ENCODE measurements around the gene COA8. TPM values are rescaled to one million over a fixed set of nuclear protein-coding genes. Genes with fewer than 3 reads are reported as not detected.

The COA8 gene
- total and polyA plus RNA-seq, 9 of the 15 experiments (the other 6 are each of a cell fraction or from before 2014, with no cell fraction given): 5.0 to 35.3 (median 25.7) TPM

DNA sequence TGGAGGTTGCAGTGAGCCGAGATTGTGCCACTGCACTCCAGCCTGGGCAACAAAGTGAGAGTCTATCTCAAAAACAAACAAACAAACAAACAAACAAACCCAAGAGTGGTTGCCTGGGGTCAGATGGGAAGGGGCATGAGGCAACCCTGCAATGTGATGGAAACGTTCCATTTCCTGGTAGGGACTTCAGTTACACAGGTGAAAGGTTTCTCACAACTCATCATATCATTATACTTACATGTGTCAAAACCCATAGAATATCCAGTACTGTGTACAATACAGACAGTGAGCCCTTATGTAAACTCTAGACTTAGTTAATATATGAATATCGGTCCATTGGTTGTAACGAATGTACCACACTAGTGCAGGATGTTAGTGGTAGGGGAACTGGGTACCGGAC lies 59.1 kb downstream of the COA8 start (continued):
- TF ChIP-seq, protein P1, sequence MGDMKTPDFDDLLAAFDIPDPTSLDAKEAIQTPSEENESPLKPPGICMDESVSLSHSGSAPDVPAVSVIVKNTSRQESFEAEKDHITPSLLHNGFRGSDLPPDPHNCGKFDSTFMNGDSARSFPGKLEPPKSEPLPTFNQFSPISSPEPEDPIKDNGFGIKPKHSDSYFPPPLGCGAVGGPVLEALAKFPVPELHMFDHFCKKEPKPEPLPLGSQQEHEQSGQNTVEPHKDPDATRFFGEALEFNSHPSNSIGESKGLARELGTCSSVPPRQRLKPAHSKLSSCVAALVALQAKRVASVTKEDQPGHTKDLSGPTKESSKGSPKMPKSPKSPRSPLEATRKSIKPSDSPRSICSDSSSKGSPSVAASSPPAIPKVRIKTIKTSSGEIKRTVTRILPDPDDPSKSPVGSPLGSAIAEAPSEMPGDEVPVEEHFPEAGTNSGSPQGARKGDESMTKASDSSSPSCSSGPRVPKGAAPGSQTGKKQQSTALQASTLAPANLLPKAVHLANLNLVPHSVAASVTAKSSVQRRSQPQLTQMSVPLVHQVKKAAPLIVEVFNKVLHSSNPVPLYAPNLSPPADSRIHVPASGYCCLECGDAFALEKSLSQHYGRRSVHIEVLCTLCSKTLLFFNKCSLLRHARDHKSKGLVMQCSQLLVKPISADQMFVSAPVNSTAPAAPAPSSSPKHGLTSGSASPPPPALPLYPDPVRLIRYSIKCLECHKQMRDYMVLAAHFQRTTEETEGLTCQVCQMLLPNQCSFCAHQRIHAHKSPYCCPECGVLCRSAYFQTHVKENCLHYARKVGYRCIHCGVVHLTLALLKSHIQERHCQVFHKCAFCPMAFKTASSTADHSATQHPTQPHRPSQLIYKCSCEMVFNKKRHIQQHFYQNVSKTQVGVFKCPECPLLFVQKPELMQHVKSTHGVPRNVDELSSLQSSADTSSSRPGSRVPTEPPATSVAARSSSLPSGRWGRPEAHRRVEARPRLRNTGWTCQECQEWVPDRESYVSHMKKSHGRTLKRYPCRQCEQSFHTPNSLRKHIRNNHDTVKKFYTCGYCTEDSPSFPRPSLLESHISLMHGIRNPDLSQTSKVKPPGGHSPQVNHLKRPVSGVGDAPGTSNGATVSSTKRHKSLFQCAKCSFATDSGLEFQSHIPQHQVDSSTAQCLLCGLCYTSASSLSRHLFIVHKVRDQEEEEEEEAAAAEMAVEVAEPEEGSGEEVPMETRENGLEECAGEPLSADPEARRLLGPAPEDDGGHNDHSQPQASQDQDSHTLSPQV (IDR thresholded peaks at IDR 0.05): no peak
- TF ChIP-seq DMBX1 (CRISPR knock-in tag; IDR thresholded peaks at IDR 0.05; ENCODE audit: borderline replicate concordance) (no peak), TFAP4 (CRISPR knock-in tag; IDR thresholded peaks at IDR 0.05; ENCODE audit: borderline replicate concordance) (no peak), NELFE (IDR thresholded peaks at IDR 0.05; ENCODE audit: insufficient read depth, insufficient read length) (no peak), HNRNPLL (IDR thresholded peaks at IDR 0.05; ENCODE audit: low read depth, low read length, poor library complexity, severe bottlenecking) (no peak), ILK (tag; IDR thresholded peaks at IDR 0.05; ENCODE audit: borderline replicate concordance, low read depth) (no peak), CBX8 (IDR thresholded peaks at IDR 0.05; ENCODE audit: borderline replicate concordance, extremely low read depth, low read depth, low read length, poor library complexity, severe bottlenecking) (no peak), ZBED1 (IDR thresholded peaks at IDR 0.05) (no peak), CREM (IDR thresholded peaks at IDR 0.05; ENCODE audit: low read depth) (no peak)
- TF ChIP-seq, protein P2, sequence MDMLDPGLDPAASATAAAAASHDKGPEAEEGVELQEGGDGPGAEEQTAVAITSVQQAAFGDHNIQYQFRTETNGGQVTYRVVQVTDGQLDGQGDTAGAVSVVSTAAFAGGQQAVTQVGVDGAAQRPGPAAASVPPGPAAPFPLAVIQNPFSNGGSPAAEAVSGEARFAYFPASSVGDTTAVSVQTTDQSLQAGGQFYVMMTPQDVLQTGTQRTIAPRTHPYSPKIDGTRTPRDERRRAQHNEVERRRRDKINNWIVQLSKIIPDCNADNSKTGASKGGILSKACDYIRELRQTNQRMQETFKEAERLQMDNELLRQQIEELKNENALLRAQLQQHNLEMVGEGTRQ (CRISPR knock-in tag; IDR thresholded peaks at IDR 0.05): no peak
